MM.1S (cell line): ENCODE measurements around the gene PSME3IP1.

Experiments
- DNase-seq: peaks from one replicate; pipeline ENCODE4 v3.0.0-alpha.2; 2015
- H2AFZ ChIP-seq: fragments of 300-600 bp; sonication (generic); 2 replicates; pipeline ENCODE4 v1.6.0; 2016; ENCODE audit warnings: antibody characterized with exemption, low read length
- H3F3A ChIP-seq: fragments of 300-600 bp; sonication (generic); 2 replicates; pipeline ENCODE4 v1.6.1; 2016; ENCODE audit warnings: mild to moderate bottlenecking, antibody characterized with exemption, low read length, moderate library complexity, mixed read lengths; ENCODE audit not compliant: insufficient read depth
- H3K27ac ChIP-seq: fragments of 300-600 bp; sonication (generic); 2 replicates; pipeline ENCODE4 v1.5.1; 2016; ENCODE audit warnings: mild to moderate bottlenecking, low read length
- H3K27me3 ChIP-seq: fragments of 300-600 bp; sonication (generic); replicated peaks from 2 replicates; pipeline ENCODE4 v1.6.0; 2016; ENCODE audit warnings: low read length; ENCODE audit not compliant: insufficient read depth
- H3K36me3 ChIP-seq: fragments of 300-600 bp; sonication (generic); replicated peaks from 2 replicates; pipeline ENCODE4 v1.6.1; 2016; ENCODE audit warnings: mild to moderate bottlenecking, low read length, mixed read lengths; ENCODE audit not compliant: insufficient read depth
- H3K4me1 ChIP-seq: fragments of 300-600 bp; sonication (generic); 2 replicates; pipeline ENCODE4 v1.6.1; 2016; ENCODE audit warnings: low read length, mixed read lengths
- H3K4me2 ChIP-seq: fragments of 300-600 bp; sonication (generic); 2 replicates; pipeline ENCODE4 v1.6.0; 2016; ENCODE audit warnings: low read depth, low read length
- H3K4me3 ChIP-seq: fragments of 300-600 bp; sonication (generic); 2 replicates; pipeline ENCODE4 v1.5.1; 2016; ENCODE audit warnings: low read length, mixed read lengths
- H3K79me2 ChIP-seq: fragments of 300-600 bp; sonication (generic); 2 replicates; pipeline ENCODE4 v1.6.1; 2016; ENCODE audit warnings: mixed run types, low read length, mixed read lengths
- H3K9ac ChIP-seq: fragments of 300-600 bp; sonication (generic); 2 replicates; pipeline ENCODE4 v1.6.1; 2016; ENCODE audit warnings: low read length, mixed read lengths
- H3K9me2 ChIP-seq: fragments of 300-600 bp; sonication (generic); replicated peaks from 2 replicates; pipeline ENCODE4 v1.6.1; 2016; ENCODE audit warnings: mild to moderate bottlenecking, low read length, mixed read lengths; ENCODE audit not compliant: insufficient read depth
- H3K9me3 ChIP-seq: fragments of 300-600 bp; sonication (generic); replicated peaks from 2 replicates; pipeline ENCODE4 v1.6.1; 2016; ENCODE audit warnings: mild to moderate bottlenecking, low read length, mixed read lengths; ENCODE audit not compliant: insufficient read depth
- H4K20me1 ChIP-seq: fragments of 300-600 bp; sonication (generic); 2 replicates; pipeline ENCODE4 v1.6.1; 2016; ENCODE audit warnings: mild to moderate bottlenecking, low read length, moderate library complexity, mixed read lengths; ENCODE audit not compliant: insufficient read depth
- CTCF ChIP-seq: fragments of 300-600 bp; sonication (generic); IDR thresholded peaks from 2 replicates; pipeline ENCODE4 v1.5.1; 2016; ENCODE audit warnings: antibody characterized with exemption, low read length, mixed read lengths
- EZH2 ChIP-seq: fragments of 300-600 bp; sonication (generic); optimal IDR thresholded peaks from 2 replicates; pipeline ENCODE3; 2017; ENCODE audit warnings: low read depth, mild to moderate bottlenecking, antibody characterized with exemption, low read length, mixed read lengths
- EZH2phosphoT487 ChIP-seq: fragments of 300-600 bp; sonication (generic); IDR thresholded peaks from 2 replicates; pipeline ENCODE4 v1.6.1; 2018; ENCODE audit warnings: antibody characterized with exemption, low read length

PSME3IP1 gene

DNA sequence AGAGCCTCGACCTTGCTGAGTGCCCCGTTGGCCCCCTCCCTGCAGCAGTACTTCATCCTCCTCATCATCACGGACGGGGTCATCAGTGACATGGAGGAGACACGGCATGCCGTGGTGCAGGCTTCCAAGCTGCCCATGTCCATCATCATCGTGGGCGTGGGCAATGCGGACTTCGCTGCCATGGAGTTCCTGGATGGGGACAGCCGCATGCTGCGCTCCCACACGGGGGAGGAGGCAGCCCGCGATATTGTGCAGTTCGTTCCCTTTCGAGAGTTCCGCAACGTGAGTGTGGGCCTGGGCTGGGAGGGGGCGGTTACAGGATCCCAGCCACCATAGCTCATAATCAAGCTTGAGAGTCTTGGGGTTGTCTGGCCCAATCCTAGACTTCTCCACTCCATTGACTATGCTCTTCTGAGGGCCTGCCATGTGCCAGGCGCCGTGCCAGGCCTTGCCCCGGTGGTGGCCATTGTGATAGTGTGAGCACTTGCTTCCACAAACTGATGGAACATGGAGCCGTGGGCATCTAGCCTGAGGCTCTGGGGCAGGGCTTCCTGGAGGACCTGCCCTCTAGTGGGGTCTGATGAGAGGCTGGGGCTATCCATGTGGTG, 39.7 kb downstream of the PSME3IP1 start:
- no peak overlapping the region for H3K27ac ChIP-seq
- no peak for DNase-seq
- TF ChIP-seq EZH2phosphoT487 = no peak
- no peak for TF ChIP-seq CTCF
- TF ChIP-seq EZH2 = no peak
- H3K9me2 ChIP-seq = no peaks in the 10 kb centered on the region
- H3K36me3 ChIP-seq = no peaks in the 10 kb centered on the region
- no peak overlapping the region for H2AFZ ChIP-seq
- H3K4me2 ChIP-seq = no peak overlapping the region
- peaks cover 20% of the 10 kb centered on the region for H3K4me1 ChIP-seq
- H3K9me3 ChIP-seq = no peaks in the 10 kb centered on the region
- H3K4me3 ChIP-seq = no peak overlapping the region
- no peaks in the 10 kb centered on the region for H3K27me3 ChIP-seq
- H3K79me2 ChIP-seq = no peaks in the 10 kb centered on the region
- H4K20me1 ChIP-seq = no peaks in the 10 kb centered on the region
- no peak overlapping the region for H3K9ac ChIP-seq
- H3F3A ChIP-seq = 0 out of 2 replicates have a peak, but pooled peaks cover 5% of the 10 kb centered on the region

DNA sequence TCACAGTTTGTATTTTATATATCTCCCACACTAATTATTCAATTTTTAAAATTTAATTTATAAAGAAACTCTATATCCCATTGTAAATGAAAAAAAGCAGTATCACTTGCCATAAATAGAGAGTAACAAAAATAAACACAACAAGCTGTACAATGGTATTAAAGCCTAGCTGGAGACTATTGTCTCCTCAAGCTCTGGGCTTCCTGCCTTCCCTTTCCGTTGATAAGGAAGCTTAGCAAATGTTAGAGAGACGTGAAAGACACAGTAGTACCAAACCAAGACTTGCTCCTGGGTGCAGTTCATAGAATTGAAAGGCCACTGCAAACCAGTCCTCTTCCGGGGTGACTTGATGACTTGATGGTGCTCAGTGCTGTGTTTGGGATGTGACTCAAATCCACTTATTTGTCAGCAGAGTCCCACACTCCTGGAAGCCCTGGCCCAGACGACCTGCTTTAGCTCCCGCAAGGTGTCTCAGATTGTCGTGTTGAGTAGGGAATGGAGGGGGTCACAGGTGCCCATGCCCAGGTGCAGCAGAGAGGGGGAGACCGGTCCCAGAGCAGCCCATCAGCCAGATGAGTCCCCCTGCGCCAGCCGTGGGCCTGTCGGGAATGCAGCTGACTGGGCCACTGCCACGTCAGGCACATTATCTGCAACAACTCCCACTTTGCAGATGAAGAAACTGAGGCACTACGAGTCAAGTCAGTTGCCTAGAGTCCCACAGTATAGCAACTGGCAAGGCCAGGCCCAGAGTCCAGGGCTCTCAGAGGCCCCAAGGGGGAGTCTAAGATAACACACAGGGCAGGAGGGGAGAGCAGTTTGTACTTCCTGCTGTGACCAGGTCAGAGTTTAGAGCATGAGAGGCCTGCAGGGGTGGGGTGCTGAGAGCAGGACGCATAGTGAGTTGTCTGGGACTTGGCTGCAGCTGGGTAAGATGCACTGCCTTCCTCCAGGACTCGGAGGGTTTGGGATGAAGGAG, 40.5 kb downstream of the PSME3IP1 start:
- H2AFZ ChIP-seq = no peak overlapping the region
- no peaks in the 10 kb centered on the region for H3K27me3 ChIP-seq
- H3K4me3 ChIP-seq = no peak overlapping the region
- H3K4me1 ChIP-seq = peaks cover 20% of the 10 kb centered on the region
- no peaks in the 10 kb centered on the region for H3K36me3 ChIP-seq
- no peak overlapping the region for H3K27ac ChIP-seq
- no peak overlapping the region for H3K9ac ChIP-seq
- no peaks in the 10 kb centered on the region for H3K9me2 ChIP-seq
- no peaks in the 10 kb centered on the region for H4K20me1 ChIP-seq
- no peak overlapping the region for H3K4me2 ChIP-seq
- no peak for DNase-seq
- no peaks in the 10 kb centered on the region for H3K9me3 ChIP-seq
- 0 out of 2 replicates have a peak, but pooled peaks cover 5% of the 10 kb centered on the region for H3F3A ChIP-seq
- TF ChIP-seq EZH2phosphoT487 = no peak
- TF ChIP-seq EZH2 = no peak
- TF ChIP-seq CTCF = no peak
- H3K79me2 ChIP-seq = no peaks in the 10 kb centered on the region

GRCh38 chr16:57144027-57144426, 41.8 kb downstream of the PSME3IP1 start:
- Histone ChIP-seq H2AFZ (no peak overlapping the region), H3F3A (0 out of 2 replicates have a peak, but pooled peaks cover 5% of the 10 kb centered on the region), H3K79me2 (no peaks in the 10 kb centered on the region), H3K27me3 (no peaks in the 10 kb centered on the region), H3K9me2 (no peaks in the 10 kb centered on the region), H4K20me1 (no peaks in the 10 kb centered on the region), H3K36me3 (no peaks in the 10 kb centered on the region), H3K9me3 (no peaks in the 10 kb centered on the region), H3K4me1 (peaks cover 20% of the 10 kb centered on the region), H3K27ac (no peak overlapping the region), H3K9ac (no peak overlapping the region), H3K4me2 (no peak overlapping the region), H3K4me3 (no peak overlapping the region)
- TF ChIP-seq CTCF = no peak
- TF ChIP-seq EZH2phosphoT487 = no peak
- no peak for TF ChIP-seq EZH2
- no peak for DNase-seq
